CD14-positive monocyte (primary cell): ENCODE measurements around the gene SH2D1B. TPM values are rescaled to one million over a fixed set of nuclear protein-coding genes. Genes with fewer than 3 reads are reported as not detected.

Experiments
- DNase-seq, 3 donors: peaks; one replicate each; pipeline ENCODE4 v3.0.0-alpha.2; 2011 to 2022
- H2AFZ ChIP-seq: 2 replicates; pipeline ENCODE4 v1.6.0; 2012; ENCODE audit warnings: mild to moderate bottlenecking, low read depth, low read length, inconsistent platforms; ENCODE audit not compliant: insufficient read depth, poor library complexity, severe bottlenecking
- H3K27ac ChIP-seq, 2 donors: 1 replicate in 1 of 2; 2 replicates in 1 of 2; pipeline ENCODE4 v1.5.1; 2012 to 2013; ENCODE audit warnings: low read length in 2 of 2, control low read depth in 1 of 2, inconsistent platforms in 1 of 2, low read depth in 1 of 2, mild to moderate bottlenecking in 1 of 2
- H3K27me3 ChIP-seq, 2 donors: one replicate each; pipeline versions ENCODE4 v1.6.0 to v1.6.1; 2011 to 2013; ENCODE audit warnings: low read length in 2 of 2; ENCODE audit not compliant: control insufficient read depth in 2 of 2, insufficient read depth in 2 of 2
- H3K36me3 ChIP-seq, 2 donors: replicated peaks in 1 of 2; 1 replicate in 1 of 2; 2 replicates in 1 of 2; pipeline versions ENCODE4 v1.5.1 to v1.6.1; 2012 to 2013; ENCODE audit warnings: low read length in 2 of 2, control low read depth in 1 of 2, inconsistent platforms in 1 of 2, mild to moderate bottlenecking in 1 of 2; ENCODE audit not compliant: insufficient read depth in 2 of 2, control insufficient read depth in 1 of 2
- H3K4me1 ChIP-seq, 2 donors: 1 replicate in 1 of 2; 2 replicates in 1 of 2; pipeline versions ENCODE4 v1.5.1 to v1.6.1; 2012 to 2013; ENCODE audit warnings: low read length in 2 of 2, control low read depth in 1 of 2, inconsistent platforms in 1 of 2, mild to moderate bottlenecking in 1 of 2, moderate library complexity in 1 of 2; ENCODE audit not compliant: insufficient read depth in 2 of 2, control insufficient read depth in 1 of 2
- H3K4me2 ChIP-seq: replicated peaks from 2 replicates; pipeline ENCODE3; 2012; ENCODE audit warnings: low read length, moderate library complexity, mild to moderate bottlenecking; ENCODE audit not compliant: poor library complexity, severe bottlenecking; ENCODE audit errors: extremely low read depth
- H3K4me3 ChIP-seq, 3 experiments: fragments of 200-600 bp in 1 of 3; sonication (generic) in 1 of 3; replicated peaks in 1 of 3; 1 replicate in 2 of 3; 2 replicates in 1 of 3; pipeline ENCODE4 v1.5.1; 2011 to 2013; ENCODE audit warnings: low read length in 3 of 3, mild to moderate bottlenecking in 3 of 3, control low read depth in 2 of 3, low read depth in 2 of 3, inconsistent platforms in 1 of 3, moderate library complexity in 1 of 3
- H3K79me2 ChIP-seq: 2 replicates; pipeline ENCODE4 v1.6.0; 2012; ENCODE audit warnings: mild to moderate bottlenecking, control low read depth, inconsistent platforms, low read length, moderate library complexity; ENCODE audit not compliant: insufficient read depth
- H3K9ac ChIP-seq: 2 replicates; pipeline ENCODE4 v1.6.0; 2017; ENCODE audit warnings: low read length, mild to moderate bottlenecking; ENCODE audit not compliant: insufficient read depth, poor library complexity, severe bottlenecking
- H3K9me3 ChIP-seq, 2 donors: replicated peaks in 1 of 2; 1 replicate in 1 of 2; 2 replicates in 1 of 2; pipeline versions ENCODE4 v1.5.1 to v1.6.1; 2012 to 2013; ENCODE audit warnings: low read length in 2 of 2, control low read depth in 1 of 2; ENCODE audit not compliant: control insufficient read depth in 1 of 2, insufficient read depth in 1 of 2
- H4K20me1 ChIP-seq: 2 replicates; pipeline ENCODE4 v1.6.0; 2012; ENCODE audit warnings: mild to moderate bottlenecking, low read length, control low read depth, moderate library complexity; ENCODE audit not compliant: insufficient read depth
- H3K27ac Mint-ChIP-seq, 7 donors: one replicate each; pipeline ENCODE4 v1.8.0; 2020; ENCODE audit warnings: mild to moderate bottlenecking in 7 of 7, mixed read lengths in 7 of 7, moderate library complexity in 6 of 7, inconsistent platforms in 2 of 7
- H3K27me3 Mint-ChIP-seq, 3 donors: one replicate each; pipeline ENCODE4 v1.8.0; 2021 to 2022; ENCODE audit warnings: low read depth in 3 of 3, mild to moderate bottlenecking in 3 of 3, mixed read lengths in 3 of 3, moderate library complexity in 3 of 3, inconsistent platforms in 1 of 3
- H3K36me3 Mint-ChIP-seq, 2 donors: one replicate each; pipeline ENCODE4 v1.8.0; 2020; ENCODE audit warnings: mixed read lengths in 2 of 2, inconsistent platforms in 1 of 2, mild to moderate bottlenecking in 1 of 2
- H3K4me1 Mint-ChIP-seq: one replicate; pipeline ENCODE4 v1.8.0; 2020; ENCODE audit warnings: mild to moderate bottlenecking, mixed read lengths
- H3K4me3 Mint-ChIP-seq, 2 donors: one replicate each; pipeline ENCODE4 v1.8.0; 2020; ENCODE audit warnings: mild to moderate bottlenecking in 2 of 2, mixed read lengths in 2 of 2, moderate library complexity in 1 of 2
- H3K9me3 Mint-ChIP-seq, 7 donors: one replicate each; pipeline ENCODE4 v1.8.0; 2020 to 2022; ENCODE audit warnings: mixed read lengths in 7 of 7, mild to moderate bottlenecking in 6 of 7, moderate library complexity in 6 of 7, inconsistent platforms in 2 of 7
- WGBS: methylation state at CpG from one replicate; pipeline ENCODE4 v1.1.5; 2013; ENCODE audit warnings: missing lambda C conversion rate; ENCODE audit not compliant: insufficient coverage; 5-methylcytosine and 5-hydroxymethylcytosine counted together
- intact Hi-C, 2 donors: fragments of 100-400 bp; cut with micrococcal nuclease; formaldehyde crosslinking; loops; one replicate each; pipeline versions ENCODE4 v1.15.0 to v1.15.1; 2023
- polyA plus RNA-seq, 3 donors: library from polyadenylated mRNA; depleted of rRNA in 1 of 3; unstranded in 2 of 3; stranded (reverse) in 1 of 3; fragments of 300-500 nt in 2 of 3; fragments of >200 nt in 1 of 3; fragmentation: Illumina TruSeq in 2 of 3; gene quantifications; 1 replicate in 2 of 3; 2 replicates in 1 of 3; pipeline ENCODE4 v1.2.3, GENCODE V29; 2012 to 2021
- TF ChIP-seq, protein P1 (sequence below): fragments of 200-600 bp; IDR thresholded peaks from one replicate; pipeline ENCODE4 v1.8.0; 2022; ENCODE audit warnings: antibody characterized with exemption, mild to moderate bottlenecking

Gene SH2D1B
- polyA plus RNA-seq, 3 donors = 0.88 to 2.9 (median 1.7) TPM

DNA sequence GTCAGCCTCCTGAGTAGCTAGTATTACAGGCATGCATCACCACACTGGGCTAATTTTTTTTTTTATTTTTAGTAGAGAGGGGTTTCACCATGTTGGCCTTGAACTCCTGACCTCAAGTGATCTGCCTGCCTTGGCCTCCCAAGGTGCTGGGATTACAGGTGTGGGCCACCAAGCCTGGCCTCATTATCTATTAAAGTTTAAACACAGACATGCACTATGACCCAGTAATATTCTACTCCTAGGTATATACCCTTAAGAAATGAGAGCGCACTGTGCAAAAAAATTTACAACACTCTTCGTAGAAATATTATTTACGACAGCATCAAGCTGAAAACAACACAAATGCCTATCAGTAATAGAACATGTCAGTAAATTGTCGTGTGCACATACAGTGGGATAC lies 18.6 kb upstream of the SH2D1B start:
- intact Hi-C loops = no loop called here
- H3K4me1 ChIP-seq = peaks cover 0 to 9% of the 10 kb centered on the region in 2 donors
- DNase-seq = no peak
- no peak overlapping the region for H3K9ac ChIP-seq
- H3K4me3 ChIP-seq = no peak overlapping the region
- H3K36me3 ChIP-seq = no peaks in the 10 kb centered on the region
- no peak overlapping the region for H2AFZ ChIP-seq
- WGBS = 100% methylated on average over 1 of the region's 4 CpGs
- H3K4me2 ChIP-seq = no peak overlapping the region
- no peaks in the 10 kb centered on the region for H3K36me3 Mint-ChIP-seq
- H3K79me2 ChIP-seq = no peaks in the 10 kb centered on the region
- H3K27ac ChIP-seq = no peak overlapping the region
- no peaks in the 10 kb centered on the region for H3K27me3 ChIP-seq
- H3K27me3 Mint-ChIP-seq = peaks cover 0 to 2% (median 0%) of the 10 kb centered on the region in 3 donors
- TF ChIP-seq, protein P1, sequence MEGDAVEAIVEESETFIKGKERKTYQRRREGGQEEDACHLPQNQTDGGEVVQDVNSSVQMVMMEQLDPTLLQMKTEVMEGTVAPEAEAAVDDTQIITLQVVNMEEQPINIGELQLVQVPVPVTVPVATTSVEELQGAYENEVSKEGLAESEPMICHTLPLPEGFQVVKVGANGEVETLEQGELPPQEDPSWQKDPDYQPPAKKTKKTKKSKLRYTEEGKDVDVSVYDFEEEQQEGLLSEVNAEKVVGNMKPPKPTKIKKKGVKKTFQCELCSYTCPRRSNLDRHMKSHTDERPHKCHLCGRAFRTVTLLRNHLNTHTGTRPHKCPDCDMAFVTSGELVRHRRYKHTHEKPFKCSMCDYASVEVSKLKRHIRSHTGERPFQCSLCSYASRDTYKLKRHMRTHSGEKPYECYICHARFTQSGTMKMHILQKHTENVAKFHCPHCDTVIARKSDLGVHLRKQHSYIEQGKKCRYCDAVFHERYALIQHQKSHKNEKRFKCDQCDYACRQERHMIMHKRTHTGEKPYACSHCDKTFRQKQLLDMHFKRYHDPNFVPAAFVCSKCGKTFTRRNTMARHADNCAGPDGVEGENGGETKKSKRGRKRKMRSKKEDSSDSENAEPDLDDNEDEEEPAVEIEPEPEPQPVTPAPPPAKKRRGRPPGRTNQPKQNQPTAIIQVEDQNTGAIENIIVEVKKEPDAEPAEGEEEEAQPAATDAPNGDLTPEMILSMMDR = no peak
- peaks cover 0 to 11% (median 0%) of the 10 kb centered on the region in 7 donors for H3K9me3 Mint-ChIP-seq
- H3K4me3 Mint-ChIP-seq = no peak overlapping the region
- H4K20me1 ChIP-seq = no peaks in the 10 kb centered on the region
- peaks cover 7% of the 10 kb centered on the region for H3K4me1 Mint-ChIP-seq
- H3K27ac Mint-ChIP-seq = peak overlapping the region in 1 of 7 donors; percentile 82
- no peaks in the 10 kb centered on the region for H3K9me3 ChIP-seq

GRCh38 chr1:162422662-162423375 lies 10.9 kb upstream of the SH2D1B start:
- Mint-ChIP-seq H3K9me3 (peaks cover 0 to 4% (median 0%) of the 10 kb centered on the region in 7 donors), H3K4me1 (peaks cover 46% of the 10 kb centered on the region), H3K36me3 (no peaks in the 10 kb centered on the region), H3K27ac (peak overlapping the region; percentile 47 to 89 (median 85)), H3K4me3 (peak overlapping the region in 1 of 2 donors; percentile 53), H3K27me3 (peaks cover 0 to 8% (median 3%) of the 10 kb centered on the region in 3 donors)
- TF ChIP-seq, protein P1 = no peak
- 64% methylated on average over 5 of the region's 10 CpGs for WGBS
- Histone ChIP-seq H3K4me2 (peak overlapping the region; percentile 49), H2AFZ (no peak overlapping the region), H3K36me3 (no peaks in the 10 kb centered on the region), H3K4me1 (peaks cover 38 to 43% of the 10 kb centered on the region in 2 donors), H3K27me3 (no peaks in the 10 kb centered on the region), H3K9me3 (no peaks in the 10 kb centered on the region), H3K4me3 (peak overlapping the region in 1 of 3 experiments; percentile 11), H3K27ac (peak overlapping the region in 1 of 2 donors; percentile 56), H3K9ac (no peak overlapping the region), H3K79me2 (no peaks in the 10 kb centered on the region), H4K20me1 (no peaks in the 10 kb centered on the region)
- intact Hi-C loops = loop anchor here in 1 of 2 donors (10.0 kb wide), 1 partner anchor 108 kb away; no protein-coding TSS in a partner anchor
- DNase-seq = peak; percentile 85 to 86 (median 86)
